Fibroblast of pulmonary artery (primary cell): ENCODE measurements around the gene CLASP1.
"Not testable (repeated sequence)": the region's sequence is repeated elsewhere in the genome, so short reads cannot be mapped to it uniquely, and the experiment has no call there.

ENCODE experiments used
- DNase-seq: peaks from one replicate; pipeline ENCODE4 v3.0.0-alpha.2; 2010; ENCODE audit warnings: low read depth
- H3K4me3 ChIP-seq: replicated peaks from 2 replicates; pipeline ENCODE4 v1.5.1; 2011; ENCODE audit warnings: low read depth, mild to moderate bottlenecking, control low read depth, low read length, moderate library complexity
- TF ChIP-seq, protein P1 (sequence below): IDR thresholded peaks from 2 replicates; pipeline ENCODE4 v1.5.1; 2011; ENCODE audit warnings: mild to moderate bottlenecking, control low read depth, low read length, inconsistent platforms; ENCODE audit errors: missing control alignments

Gene CLASP1

DNA sequence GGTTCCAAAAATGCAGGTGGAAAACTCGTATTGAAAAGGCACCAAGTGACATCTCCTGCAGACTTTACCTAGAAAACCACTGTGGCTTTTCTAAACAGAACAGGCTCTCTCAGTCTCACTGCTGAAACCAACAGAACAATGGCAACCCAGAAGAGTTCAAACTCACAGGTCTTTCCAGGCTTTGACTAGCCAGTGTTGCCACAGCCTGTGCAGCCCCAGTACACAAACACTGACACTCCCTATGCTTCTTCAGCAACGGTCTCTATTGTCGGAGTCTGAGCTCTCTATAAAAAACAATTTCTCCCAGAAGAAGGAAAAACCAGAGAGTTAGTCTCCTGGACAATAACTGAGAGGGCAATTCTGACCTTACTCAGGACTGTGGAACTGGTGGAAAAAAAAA lies 206.4 kb downstream of the CLASP1 start:
- DNase-seq = no peak
- TF ChIP-seq, protein P1, sequence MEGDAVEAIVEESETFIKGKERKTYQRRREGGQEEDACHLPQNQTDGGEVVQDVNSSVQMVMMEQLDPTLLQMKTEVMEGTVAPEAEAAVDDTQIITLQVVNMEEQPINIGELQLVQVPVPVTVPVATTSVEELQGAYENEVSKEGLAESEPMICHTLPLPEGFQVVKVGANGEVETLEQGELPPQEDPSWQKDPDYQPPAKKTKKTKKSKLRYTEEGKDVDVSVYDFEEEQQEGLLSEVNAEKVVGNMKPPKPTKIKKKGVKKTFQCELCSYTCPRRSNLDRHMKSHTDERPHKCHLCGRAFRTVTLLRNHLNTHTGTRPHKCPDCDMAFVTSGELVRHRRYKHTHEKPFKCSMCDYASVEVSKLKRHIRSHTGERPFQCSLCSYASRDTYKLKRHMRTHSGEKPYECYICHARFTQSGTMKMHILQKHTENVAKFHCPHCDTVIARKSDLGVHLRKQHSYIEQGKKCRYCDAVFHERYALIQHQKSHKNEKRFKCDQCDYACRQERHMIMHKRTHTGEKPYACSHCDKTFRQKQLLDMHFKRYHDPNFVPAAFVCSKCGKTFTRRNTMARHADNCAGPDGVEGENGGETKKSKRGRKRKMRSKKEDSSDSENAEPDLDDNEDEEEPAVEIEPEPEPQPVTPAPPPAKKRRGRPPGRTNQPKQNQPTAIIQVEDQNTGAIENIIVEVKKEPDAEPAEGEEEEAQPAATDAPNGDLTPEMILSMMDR = no peak

GRCh38 chr2:121438290-121438689 lies 211.0 kb downstream of the CLASP1 start:
- H3K4me3 ChIP-seq, DNase-seq: not testable (repeated sequence)

More for the DNA sequence above, 206.4 kb downstream of the CLASP1 start:
- H3K4me3 ChIP-seq = no peak overlapping the region

GRCh38 chr2:121436918-121437317 lies 212.3 kb downstream of the CLASP1 start:
- H3K4me3 ChIP-seq = no peak overlapping the region
- TF ChIP-seq, protein P1 = no peak
- DNase-seq = no peak

DNA sequence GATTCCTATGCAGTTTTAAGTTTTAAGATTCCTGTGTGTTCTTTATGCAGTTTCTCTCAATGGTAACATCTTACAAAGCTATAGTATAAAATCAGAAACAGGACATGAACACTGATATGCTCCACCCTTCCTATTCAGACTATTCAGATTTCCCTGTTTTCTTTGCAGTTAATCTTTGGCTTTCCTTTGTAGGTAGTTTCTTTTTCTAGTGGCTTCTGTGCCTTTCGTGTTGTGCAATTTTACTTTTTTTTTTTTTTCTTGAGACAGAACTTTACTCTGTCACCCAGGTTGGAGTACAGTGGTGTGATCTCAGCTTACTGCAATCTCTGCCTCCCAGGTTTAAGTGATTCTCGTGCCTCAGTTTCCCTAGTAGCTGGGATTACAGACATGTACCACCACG lies 213.5 kb downstream of the CLASP1 start:
- DNase-seq = no peak
- TF ChIP-seq, protein P1 = no peak
- H3K4me3 ChIP-seq = no peak overlapping the region

DNA sequence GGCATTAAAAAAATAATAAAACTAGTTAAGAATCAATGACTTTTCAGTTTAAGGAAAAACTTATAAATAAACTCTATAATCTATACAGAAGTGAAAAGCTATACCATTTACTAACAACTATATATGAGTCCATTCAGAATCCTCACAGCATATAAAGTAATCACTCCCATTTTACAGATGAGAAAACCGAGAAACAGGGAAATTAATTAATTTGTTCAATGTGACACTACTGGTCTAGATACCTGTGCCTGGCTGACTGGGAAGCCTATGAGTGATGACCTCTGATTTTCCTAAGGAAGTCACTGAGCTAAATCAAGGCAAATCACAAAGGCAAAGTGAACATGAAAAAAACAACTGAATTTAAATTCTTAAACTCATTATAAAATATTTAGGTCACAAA lies 218.0 kb downstream of the CLASP1 start:
- TF ChIP-seq, protein P1 = no peak
- H3K4me3 ChIP-seq = no peak overlapping the region
- DNase-seq = no peak

DNA sequence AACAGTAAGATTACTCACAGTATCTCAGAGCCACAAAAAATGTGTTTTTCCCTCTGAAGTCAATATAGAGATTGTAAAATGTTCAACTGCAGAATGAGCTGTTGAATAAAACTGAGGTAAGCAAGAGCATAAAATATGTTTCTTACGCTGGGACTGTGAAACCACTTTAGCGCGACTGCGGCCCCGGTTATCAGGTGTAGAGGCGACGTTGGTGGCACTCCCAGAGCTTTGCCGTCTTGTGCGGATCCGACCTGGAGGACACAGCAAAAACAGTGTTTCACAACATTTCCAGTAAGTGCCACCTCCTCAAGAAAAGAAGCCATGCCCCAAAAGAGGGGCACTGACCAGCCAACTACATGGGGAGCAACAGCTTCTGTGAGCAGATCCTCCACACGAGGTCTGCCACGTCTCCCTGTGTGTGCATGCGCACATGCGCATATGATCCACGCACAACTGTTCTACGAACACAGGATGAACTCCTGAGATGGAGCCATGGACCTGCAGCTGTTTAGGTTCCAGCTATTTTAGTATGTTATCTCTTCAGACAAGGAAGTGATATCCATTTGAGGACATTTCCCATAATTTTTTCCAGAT lies 219.2 kb downstream of the CLASP1 start:
- no peak for DNase-seq
- H3K4me3 ChIP-seq = no peak overlapping the region
- TF ChIP-seq, protein P1 = no peak

- no peak overlapping the region for H3K4me3 ChIP-seq
- DNase-seq = peak; percentile 67
- TF ChIP-seq, protein P1 = no peak
Measured at GRCh38 chr2:121429119-121429903, 220.0 kb downstream of the CLASP1 start.
